SU-DHL-6 (cell line): Measurements from ENCODE around the gene USP13.

Experiments used
- H2AFZ ChIP-seq: fragments of 200-600 bp; sonication (generic); 2 replicates; pipeline ENCODE4 v1.6.1; 2014; ENCODE audit warnings: low read depth, mild to moderate bottlenecking, moderate library complexity, mixed read lengths, antibody characterized with exemption, low read length; ENCODE audit not compliant: severe bottlenecking
- H3F3A ChIP-seq: fragments of 200-600 bp; shearing (Covaris generic); 2 replicates; pipeline ENCODE4 v1.6.0; 2016; ENCODE audit warnings: antibody characterized with exemption, mild to moderate bottlenecking; ENCODE audit not compliant: insufficient read depth
- H3K27ac ChIP-seq: fragments of 200-600 bp; sonication (generic); 2 replicates; pipeline ENCODE4 v1.5.1; 2016; ENCODE audit warnings: low read depth, mild to moderate bottlenecking, low read length, moderate library complexity, mixed read lengths
- H3K27me3 ChIP-seq: fragments of 200-600 bp; sonication (generic), shearing (Covaris generic); 2 replicates; pipeline ENCODE4 v1.6.0; 2014; ENCODE audit warnings: mild to moderate bottlenecking, low read length
- H3K36me3 ChIP-seq: fragments of 200-600 bp; sonication (generic); 2 replicates; pipeline ENCODE4 v1.6.1; 2014; ENCODE audit warnings: mild to moderate bottlenecking, low read length, mixed read lengths
- H3K4me2 ChIP-seq: fragments of 300-600, 200-600 bp; shearing (Covaris generic), sonication (generic); 2 replicates; pipeline ENCODE4 v1.6.0; 2014; ENCODE audit warnings: low read length, low read depth, mild to moderate bottlenecking; ENCODE audit not compliant: poor library complexity, severe bottlenecking
- H3K4me3 ChIP-seq: fragments of 200-600 bp; sonication (generic); 2 replicates; pipeline ENCODE4 v1.5.1; 2014; ENCODE audit warnings: antibody characterized with exemption, low read length, mild to moderate bottlenecking, mixed read lengths; ENCODE audit not compliant: insufficient read depth, poor library complexity, severe bottlenecking
- H3K79me2 ChIP-seq: fragments of 200-600 bp; sonication (generic); 2 replicates; pipeline ENCODE4 v1.6.1; 2014; ENCODE audit warnings: mild to moderate bottlenecking, low read length, moderate library complexity; ENCODE audit not compliant: insufficient read depth
- H3K9ac ChIP-seq: fragments of 200-600 bp; sonication (generic); 2 replicates; pipeline ENCODE4 v1.7.0; 2014; ENCODE audit warnings: mild to moderate bottlenecking, low read length
- H3K9me2 ChIP-seq: fragments of 200-600 bp; sonication (generic); replicated peaks from 2 replicates; pipeline ENCODE4 v1.6.1; 2014; ENCODE audit warnings: low read length; ENCODE audit not compliant: insufficient read depth
- H3K9me3 ChIP-seq: fragments of 200-600 bp; sonication (generic); 2 replicates; pipeline ENCODE4 v1.6.1; 2014; ENCODE audit warnings: low read length, mixed read lengths; ENCODE audit not compliant: insufficient read depth
- H4K20me1 ChIP-seq: fragments of 200-600 bp; sonication (generic); 2 replicates; pipeline ENCODE4 v1.6.1; 2014; ENCODE audit warnings: low read depth, mild to moderate bottlenecking, antibody characterized with exemption, low read length, moderate library complexity, mixed read lengths
- EZH2phosphoT487 ChIP-seq: fragments of 200-600 bp; sonication (generic), shearing (Covaris generic); conservative IDR thresholded peaks from 2 replicates; pipeline ENCODE4 v1.6.1; 2018; ENCODE audit warnings: mild to moderate bottlenecking, antibody characterized with exemption, low read length, moderate library complexity, mixed read lengths
- TF ChIP-seq, protein P1 (sequence below): fragments of 200-600 bp; sonication (generic); IDR thresholded peaks from one replicate; pipeline ENCODE4 v1.5.1; 2017; ENCODE audit warnings: antibody characterized with exemption, mild to moderate bottlenecking, low read length, moderate library complexity; ENCODE audit not compliant: insufficient read depth, poor library complexity, severe bottlenecking

The USP13 gene

DNA sequence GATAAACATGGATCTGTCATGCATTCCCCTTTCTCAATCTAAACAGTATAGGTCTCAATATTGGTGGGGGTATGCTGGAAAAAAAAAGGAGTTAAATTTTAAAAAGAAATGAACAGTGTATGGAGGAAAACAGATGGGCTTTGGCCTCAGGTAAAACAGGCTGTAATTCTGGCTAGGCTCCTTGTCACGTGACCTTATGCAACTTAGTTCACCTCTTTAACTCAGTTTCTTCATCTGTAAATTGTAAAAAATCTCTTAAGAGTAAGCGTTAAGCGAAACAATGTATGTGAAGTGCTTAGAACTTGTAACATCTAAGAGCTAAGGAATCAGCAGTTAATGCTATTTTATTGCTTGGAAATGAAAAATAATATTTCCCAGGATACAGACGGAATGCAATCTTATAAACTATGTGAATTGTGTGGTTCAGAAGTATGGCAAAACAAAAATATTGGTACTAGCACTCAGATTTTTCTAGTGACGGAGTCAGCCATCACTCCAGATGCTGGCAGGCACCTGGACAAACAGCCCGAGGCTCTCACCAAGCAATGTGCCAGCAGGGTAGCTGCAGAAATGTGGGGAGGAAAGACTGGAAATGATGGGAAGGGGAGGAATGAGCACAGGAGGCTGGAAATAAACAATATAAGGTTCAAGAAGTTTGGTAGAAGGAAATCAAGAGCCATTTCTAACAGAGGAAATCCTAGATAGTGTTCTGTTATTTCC lies 172.8 kb downstream of the USP13 start:
- Histone ChIP-seq H3K36me3 (no peaks in the 10 kb centered on the region), H3K9me3 (no peaks in the 10 kb centered on the region), H2AFZ (no peak overlapping the region), H3K27ac (no peak overlapping the region), H3K4me3 (no peak overlapping the region), H3F3A (no peaks in the 10 kb centered on the region), H4K20me1 (no peaks in the 10 kb centered on the region; the same call in 1 of the 2 replicates), H3K79me2 (no peaks in the 10 kb centered on the region), H3K9ac (no peak overlapping the region), H3K9me2 (no peaks in the 10 kb centered on the region), H3K27me3 (no peaks in the 10 kb centered on the region), H3K4me2 (no peak overlapping the region)
- TF ChIP-seq EZH2phosphoT487: no peak
- TF ChIP-seq, protein P1, sequence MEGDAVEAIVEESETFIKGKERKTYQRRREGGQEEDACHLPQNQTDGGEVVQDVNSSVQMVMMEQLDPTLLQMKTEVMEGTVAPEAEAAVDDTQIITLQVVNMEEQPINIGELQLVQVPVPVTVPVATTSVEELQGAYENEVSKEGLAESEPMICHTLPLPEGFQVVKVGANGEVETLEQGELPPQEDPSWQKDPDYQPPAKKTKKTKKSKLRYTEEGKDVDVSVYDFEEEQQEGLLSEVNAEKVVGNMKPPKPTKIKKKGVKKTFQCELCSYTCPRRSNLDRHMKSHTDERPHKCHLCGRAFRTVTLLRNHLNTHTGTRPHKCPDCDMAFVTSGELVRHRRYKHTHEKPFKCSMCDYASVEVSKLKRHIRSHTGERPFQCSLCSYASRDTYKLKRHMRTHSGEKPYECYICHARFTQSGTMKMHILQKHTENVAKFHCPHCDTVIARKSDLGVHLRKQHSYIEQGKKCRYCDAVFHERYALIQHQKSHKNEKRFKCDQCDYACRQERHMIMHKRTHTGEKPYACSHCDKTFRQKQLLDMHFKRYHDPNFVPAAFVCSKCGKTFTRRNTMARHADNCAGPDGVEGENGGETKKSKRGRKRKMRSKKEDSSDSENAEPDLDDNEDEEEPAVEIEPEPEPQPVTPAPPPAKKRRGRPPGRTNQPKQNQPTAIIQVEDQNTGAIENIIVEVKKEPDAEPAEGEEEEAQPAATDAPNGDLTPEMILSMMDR: no peak

- Histone ChIP-seq H3K9me2 (no peaks in the 10 kb centered on the region), H3F3A (no peaks in the 10 kb centered on the region), H3K9me3 (no peaks in the 10 kb centered on the region), H3K27me3 (no peaks in the 10 kb centered on the region), H4K20me1 (no peaks in the 10 kb centered on the region; the same call in 1 of the 2 replicates), H3K27ac (no peak overlapping the region), H3K79me2 (no peaks in the 10 kb centered on the region), H2AFZ (no peak overlapping the region), H3K4me2 (no peak overlapping the region), H3K4me3 (no peak overlapping the region), H3K9ac (no peak overlapping the region), H3K36me3 (no peaks in the 10 kb centered on the region)
- no peak for TF ChIP-seq EZH2phosphoT487
- TF ChIP-seq, protein P1: no peak
Measured at GRCh38 chr3:179826247-179826637, 173.4 kb downstream of the USP13 start.

GRCh38 chr3:179828738-179829137 lies 175.9 kb downstream of the USP13 start:
- Histone ChIP-seq H2AFZ (no peak overlapping the region), H3K27me3 (no peaks in the 10 kb centered on the region), H4K20me1 (no peaks in the 10 kb centered on the region), H3F3A (no peaks in the 10 kb centered on the region), H3K9me2 (no peaks in the 10 kb centered on the region), H3K4me3 (no peak overlapping the region), H3K36me3 (no peaks in the 10 kb centered on the region), H3K4me2 (no peak overlapping the region), H3K79me2 (no peaks in the 10 kb centered on the region), H3K27ac (no peak overlapping the region), H3K9me3 (no peaks in the 10 kb centered on the region), H3K9ac (no peak overlapping the region)
- TF ChIP-seq, protein P1: no peak
- no peak for TF ChIP-seq EZH2phosphoT487
